HG02642 (cell line): ENCODE results near the gene BIRC5.
"Not testable (repeated sequence)": the region's sequence is repeated elsewhere in the genome, so short reads cannot be mapped to it uniquely, and the experiment has no call there.

Experiments used
- ATAC-seq: cut with Tn5 transposase; IDR thresholded peaks from one replicate; pipeline ENCODE4 v1.9.1; 2021; ENCODE audit warnings: mild to moderate bottlenecking; ENCODE audit not compliant: unreplicated experiment, poor library complexity

BIRC5 gene

GRCh38 chr17:78214016-78214705 lies at the start of gene BIRC5:
TSS of gene BIRC5 (plus strand) at chr17:78214253. CDS start at chr17:78214317, 64 bp downstream.
- peak; percentile 94 for ATAC-seq

- no peak for ATAC-seq
Measured at GRCh38 chr17:78164748-78165607, 49.1 kb upstream of the BIRC5 start.

GRCh38 chr17:78166416-78166815 lies 47.6 kb upstream of the BIRC5 start:
- no peak for ATAC-seq

GRCh38 chr17:78168242-78168902 lies 45.7 kb upstream of the BIRC5 start, which contains the start of gene SYNGR2:
TSS of gene SYNGR2 (plus strand) at chr17:78168581. CDS start at chr17:78168617, 36 bp downstream.
- peak; percentile 52 for ATAC-seq

GRCh38 chr17:78168903-78169793 lies 44.9 kb upstream of the BIRC5 start:
- ATAC-seq = peak; percentile 33

- ATAC-seq = no peak
Measured at GRCh38 chr17:78170692-78171590, 43.1 kb upstream of the BIRC5 start.

- ATAC-seq = not testable (repeated sequence)
Measured at GRCh38 chr17:78171591-78172248, 42.3 kb upstream of the BIRC5 start.

- ATAC-seq = no peak
Measured at GRCh38 chr17:78172249-78173051, 41.6 kb upstream of the BIRC5 start.

GRCh38 chr17:78173097-78173715 lies 40.8 kb upstream of the BIRC5 start:
- no peak for ATAC-seq

- ATAC-seq = no peak
Measured at GRCh38 chr17:78174346-78174869, 39.6 kb upstream of the BIRC5 start.

- ATAC-seq = no peak
Measured at GRCh38 chr17:78174870-78175642, 39.0 kb upstream of the BIRC5 start.

- ATAC-seq = no peak
Measured at GRCh38 chr17:78175643-78175981, 38.4 kb upstream of the BIRC5 start.

- ATAC-seq = peak; percentile 34
Measured at GRCh38 chr17:78176548-78177025, 37.5 kb upstream of the BIRC5 start.

- no peak for ATAC-seq
Measured at GRCh38 chr17:78179372-78179771, 34.7 kb upstream of the BIRC5 start.

GRCh38 chr17:78180083-78180482 lies 34.0 kb upstream of the BIRC5 start:
- ATAC-seq = no peak

- no peak for ATAC-seq
Measured at GRCh38 chr17:78180508-78180907, 33.5 kb upstream of the BIRC5 start.
